Trophoblast cell (in vitro differentiated cells and primary cell): ENCODE data around the gene KRTAP3-1.
A peak's percentile ranks its signal among the peaks of the same experiment; 100 is the strongest.
"Not testable (repeated sequence)": the region's sequence is repeated elsewhere in the genome, so short reads cannot be mapped to it uniquely, and the experiment has no call there.

Experiments
- DNase-seq, 2 donors: peaks; one replicate each; pipeline ENCODE4 v3.0.0-alpha.2; 2016
- H2AFZ ChIP-seq: 2 replicates; pipeline ENCODE4 v1.6.1; 2013; ENCODE audit warnings: low read length, moderate library complexity, mild to moderate bottlenecking; ENCODE audit not compliant: insufficient read depth, poor library complexity
- H2AK5ac ChIP-seq: 2 replicates; pipeline ENCODE4 v1.6.1; 2013; ENCODE audit warnings: mild to moderate bottlenecking, low read length
- H2BK120ac ChIP-seq: 2 replicates; pipeline ENCODE4 v1.6.1; 2013; ENCODE audit warnings: low read length, mild to moderate bottlenecking, moderate library complexity; ENCODE audit not compliant: insufficient read depth, poor library complexity
- H2BK12ac ChIP-seq: 2 replicates; pipeline ENCODE4 v1.6.1; 2013; ENCODE audit warnings: mild to moderate bottlenecking, low read length, moderate library complexity
- H2BK5ac ChIP-seq: 2 replicates; pipeline ENCODE4 v1.6.1; 2013; ENCODE audit warnings: low read length, low read depth, moderate library complexity, mild to moderate bottlenecking; ENCODE audit not compliant: poor library complexity
- H3K14ac ChIP-seq: 2 replicates; pipeline ENCODE4 v1.6.1; 2013; ENCODE audit warnings: mild to moderate bottlenecking, low read length
- H3K18ac ChIP-seq: 2 replicates; pipeline ENCODE4 v1.6.1; 2013; ENCODE audit warnings: mild to moderate bottlenecking, low read length
- H3K23ac ChIP-seq: 2 replicates; pipeline ENCODE4 v1.6.1; 2013; ENCODE audit warnings: low read length
- H3K27ac ChIP-seq: 2 replicates; pipeline ENCODE4 v1.5.1; 2013; ENCODE audit warnings: low read depth, mild to moderate bottlenecking, inconsistent platforms, low read length, moderate library complexity
- H3K27me3 ChIP-seq: 2 replicates; pipeline ENCODE4 v1.6.1; 2013; ENCODE audit warnings: inconsistent platforms, mild to moderate bottlenecking, low read length, moderate library complexity; ENCODE audit not compliant: insufficient read depth
- H3K36me3 ChIP-seq, 2 experiments: 1 replicate in 1 of 2; 2 replicates in 1 of 2; pipeline ENCODE4 v1.6.1; 2013; ENCODE audit warnings: low read length in 2 of 2, mild to moderate bottlenecking in 2 of 2, moderate library complexity in 1 of 2; ENCODE audit not compliant: insufficient read depth in 2 of 2, control insufficient read depth in 1 of 2
- H3K4ac ChIP-seq: 2 replicates; pipeline ENCODE4 v1.6.1; 2013; ENCODE audit warnings: low read depth, mild to moderate bottlenecking, low read length, moderate library complexity
- H3K4me1 ChIP-seq, 2 experiments: 1 replicate in 1 of 2; 2 replicates in 1 of 2; pipeline ENCODE4 v1.6.1; 2013; ENCODE audit warnings: low read length in 2 of 2, mild to moderate bottlenecking in 2 of 2, moderate library complexity in 1 of 2; ENCODE audit not compliant: insufficient read depth in 2 of 2, control insufficient read depth in 1 of 2
- H3K4me2 ChIP-seq: 2 replicates; pipeline ENCODE4 v1.6.1; 2013; ENCODE audit warnings: inconsistent platforms, mild to moderate bottlenecking, low read length, moderate library complexity
- H3K4me3 ChIP-seq: 2 replicates; pipeline ENCODE4 v1.5.1; 2013; ENCODE audit warnings: mild to moderate bottlenecking, low read depth, low read length, inconsistent platforms
- H3K79me1 ChIP-seq: one replicate; pipeline ENCODE4 v1.6.1; 2013; ENCODE audit warnings: low read length
- H3K79me2 ChIP-seq: 2 replicates; pipeline ENCODE4 v1.6.1; 2013; ENCODE audit warnings: low read length, mild to moderate bottlenecking; ENCODE audit not compliant: control insufficient read depth, insufficient read depth, poor library complexity
- H3K9ac ChIP-seq: 2 replicates; pipeline ENCODE4 v1.6.1; 2013; ENCODE audit warnings: mild to moderate bottlenecking, low read length
- H3K9me3 ChIP-seq: 2 replicates; pipeline ENCODE4 v1.6.1; 2013; ENCODE audit warnings: low read depth, mild to moderate bottlenecking, control low read depth, inconsistent platforms, low read length; ENCODE audit not compliant: insufficient read depth
- H4K12ac ChIP-seq: 2 replicates; pipeline ENCODE4 v1.6.1; 2013; ENCODE audit warnings: low read depth, mild to moderate bottlenecking, low read length, moderate library complexity
- H4K8ac ChIP-seq: 2 replicates; pipeline ENCODE4 v1.6.1; 2013; ENCODE audit warnings: low read depth, mild to moderate bottlenecking, low read length, moderate library complexity
- H4K91ac ChIP-seq: one replicate; pipeline ENCODE4 v1.6.1; 2013; ENCODE audit warnings: low read depth, mild to moderate bottlenecking, low read length, moderate library complexity
- WGBS: extraction: QIAGEN DNeasy Blood & Tissue Kit; methylation state at CpG from one replicate; pipeline ENCODE4 v1.1.7; 2013; ENCODE audit warnings: missing lambda C conversion rate; ENCODE audit not compliant: insufficient read length, insufficient coverage; ENCODE audit errors: extremely low coverage; 5-methylcytosine and 5-hydroxymethylcytosine counted together

The KRTAP3-1 gene

DNA sequence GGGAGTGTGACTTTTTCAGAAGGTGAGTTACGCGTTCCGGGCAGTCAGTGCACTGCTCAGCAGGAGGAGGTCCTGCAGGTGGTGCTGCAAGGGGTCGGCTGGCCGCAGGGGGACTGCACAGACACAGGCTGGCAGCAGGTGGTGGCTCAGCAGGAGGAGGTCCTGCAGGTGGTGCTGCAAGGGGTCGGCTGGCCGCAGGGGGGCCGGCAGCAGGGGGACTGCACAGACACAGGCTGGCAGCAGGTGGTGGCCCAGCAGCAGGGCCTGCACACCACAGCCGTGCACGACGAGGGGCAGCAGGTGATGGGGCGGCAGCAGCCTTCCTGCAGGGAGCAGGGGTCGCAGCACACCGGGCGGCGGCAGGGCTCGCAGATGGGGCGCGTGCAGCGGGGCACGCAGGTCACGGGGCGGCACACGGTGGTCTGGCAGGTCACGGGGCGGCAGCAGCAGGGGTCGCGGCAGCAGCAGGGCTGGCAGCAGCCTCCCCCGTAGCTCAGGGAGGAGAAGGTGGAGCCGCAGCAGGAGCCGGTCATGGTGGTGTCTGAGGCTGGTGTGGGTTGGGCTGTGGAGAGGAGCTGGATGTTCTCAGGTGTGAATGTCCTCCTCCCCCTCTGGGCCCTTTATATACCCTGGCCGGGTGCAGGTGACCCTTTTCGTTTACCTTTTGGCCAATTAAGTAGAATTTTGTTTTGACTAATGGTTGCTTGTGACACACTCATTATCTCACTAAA, 38.0 kb upstream of the KRTAP3-1 start, which contains the start of gene KRTAP2-1:
Gene KRTAP2-1, minus strand, starts transcription at position 582 of the 731 bp plus-strand sequence. Its CDS starts 49 bp downstream, at position 533.
- not testable (repeated sequence) for H3K4me1 ChIP-seq, DNase-seq, H3K9me3 ChIP-seq, H3K4me2 ChIP-seq, H2AFZ ChIP-seq, H3K23ac ChIP-seq, H3K79me1 ChIP-seq, H3K36me3 ChIP-seq, H3K4me3 ChIP-seq, H3K27me3 ChIP-seq, H4K12ac ChIP-seq, H3K9ac ChIP-seq, H3K79me2 ChIP-seq
- H3K27ac ChIP-seq: peak within 1 kb of the TSS; percentile 81
- peak within 1 kb of the TSS; percentile 72 for H4K91ac ChIP-seq
- peak within 1 kb of the TSS; percentile 52 for H3K4ac ChIP-seq
- peak within 1 kb of the TSS; percentile 54 for H2AK5ac ChIP-seq
- H3K14ac ChIP-seq: peak within 1 kb of the TSS; percentile 66
- H2BK5ac ChIP-seq: peak within 1 kb of the TSS; percentile 84
- H2BK12ac ChIP-seq: peak within 1 kb of the TSS; percentile 88
- H3K18ac ChIP-seq: peak within 1 kb of the TSS; percentile 57
- no CpG with 5 or more reads among the region's 33 CpGs for WGBS
- H2BK120ac ChIP-seq: peak within 1 kb of the TSS; percentile 84
- peak within 1 kb of the TSS; percentile 23 for H4K8ac ChIP-seq

DNA sequence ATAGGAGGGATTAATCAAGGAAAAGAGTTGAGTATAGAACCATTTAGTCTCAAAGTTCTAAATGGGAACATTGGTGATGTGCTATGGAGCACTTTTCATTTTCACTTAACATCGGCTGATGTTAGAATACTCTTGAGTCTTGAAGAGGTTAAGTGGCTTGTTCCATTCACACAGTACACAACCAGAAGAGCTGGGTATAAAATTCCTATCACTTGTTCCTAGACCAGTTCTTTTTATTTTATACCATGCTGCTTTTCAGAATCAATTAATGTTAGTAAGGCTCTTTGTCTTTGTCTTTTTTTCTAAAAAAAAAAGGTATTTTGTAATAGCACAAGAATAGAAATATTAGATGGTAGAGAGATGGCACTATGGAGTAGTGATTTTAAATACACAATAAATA, 34.0 kb upstream of the KRTAP3-1 start:
- peaks cover 3% of the 10 kb centered on the region for H3K79me1 ChIP-seq
- no peaks in the 10 kb centered on the region for H3K36me3 ChIP-seq
- H3K9ac ChIP-seq: no peak overlapping the region
- no peak overlapping the region for H3K23ac ChIP-seq
- no peak overlapping the region for H2AFZ ChIP-seq
- H4K12ac ChIP-seq: no peak overlapping the region
- H3K4me1 ChIP-seq: peaks cover under 1 to 1% of the 10 kb centered on the region in 2 experiments
- H2BK120ac ChIP-seq: no peak overlapping the region
- H4K91ac ChIP-seq: no peak overlapping the region
- H3K27ac ChIP-seq: no peak overlapping the region
- H3K27me3 ChIP-seq: no peaks in the 10 kb centered on the region
- no peak overlapping the region for H3K4ac ChIP-seq
- no peak for DNase-seq
- WGBS: no CpG with 5 or more reads among the region's 1 CpG
- H4K8ac ChIP-seq: no peak overlapping the region
- H2BK5ac ChIP-seq: no peak overlapping the region
- H3K79me2 ChIP-seq: no peaks in the 10 kb centered on the region
- no peak overlapping the region for H3K18ac ChIP-seq
- H3K14ac ChIP-seq: no peak overlapping the region
- no peak overlapping the region for H2AK5ac ChIP-seq
- H2BK12ac ChIP-seq: no peak overlapping the region
- H3K9me3 ChIP-seq: no peaks in the 10 kb centered on the region
- no peak overlapping the region for H3K4me3 ChIP-seq
- H3K4me2 ChIP-seq: no peak overlapping the region

DNA sequence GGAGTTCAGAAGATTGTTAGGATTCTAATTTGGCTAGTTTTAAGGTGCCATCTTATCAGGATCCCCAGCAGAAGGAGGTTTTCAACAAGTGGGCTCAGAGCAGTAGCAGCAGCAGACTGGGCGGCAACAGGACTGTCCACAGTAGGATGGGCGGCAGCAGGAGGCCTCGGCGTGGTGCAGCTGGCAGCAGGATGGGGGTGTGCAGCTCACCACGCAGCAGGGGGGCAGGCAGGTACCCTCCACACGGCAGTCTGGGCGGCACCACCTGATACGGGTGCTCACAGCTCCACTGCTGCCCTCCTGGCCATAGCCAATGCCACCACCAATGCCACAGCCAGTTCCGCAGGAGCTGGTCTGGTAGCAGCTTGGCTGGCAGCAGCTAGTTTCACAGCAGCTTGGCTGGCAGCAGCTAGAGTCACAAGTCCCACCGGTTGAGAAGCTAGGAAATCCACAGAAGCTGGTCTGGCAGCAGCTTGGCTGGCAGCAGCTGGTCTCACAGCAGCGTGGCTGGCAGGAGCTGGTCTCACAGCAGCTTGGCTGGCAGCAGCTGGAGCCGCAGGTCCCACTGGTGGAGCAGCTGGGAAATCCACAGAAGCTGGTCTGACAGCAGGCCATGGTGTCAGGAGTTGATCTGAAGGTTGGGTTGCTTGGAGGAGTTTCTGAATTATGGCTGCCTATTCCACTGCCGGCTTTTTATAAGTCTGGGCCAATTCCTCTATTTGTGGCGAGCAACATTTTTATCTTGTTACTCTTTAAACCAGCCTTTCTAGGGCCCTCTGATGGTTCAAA, 32.0 kb upstream of the KRTAP3-1 start, which contains the start of gene KRTAP1-1:
Gene KRTAP1-1, minus strand, starts transcription at position 668 of the 789 bp plus-strand sequence. Its CDS starts 53 bp downstream, at position 615.
- H2BK5ac ChIP-seq, H2BK120ac ChIP-seq, H2AK5ac ChIP-seq, H4K91ac ChIP-seq, H3K79me1 ChIP-seq, H3K4ac ChIP-seq, H4K8ac ChIP-seq, H3K9ac ChIP-seq, H3K27me3 ChIP-seq, H3K14ac ChIP-seq, H3K9me3 ChIP-seq, H3K36me3 ChIP-seq, H3K4me3 ChIP-seq, H3K4me1 ChIP-seq, H4K12ac ChIP-seq, H3K4me2 ChIP-seq, H3K23ac ChIP-seq, H3K27ac ChIP-seq, H3K79me2 ChIP-seq, DNase-seq, H3K18ac ChIP-seq, H2BK12ac ChIP-seq, H2AFZ ChIP-seq: not testable (repeated sequence)
- WGBS: no CpG with 5 or more reads among the region's 14 CpGs

DNA sequence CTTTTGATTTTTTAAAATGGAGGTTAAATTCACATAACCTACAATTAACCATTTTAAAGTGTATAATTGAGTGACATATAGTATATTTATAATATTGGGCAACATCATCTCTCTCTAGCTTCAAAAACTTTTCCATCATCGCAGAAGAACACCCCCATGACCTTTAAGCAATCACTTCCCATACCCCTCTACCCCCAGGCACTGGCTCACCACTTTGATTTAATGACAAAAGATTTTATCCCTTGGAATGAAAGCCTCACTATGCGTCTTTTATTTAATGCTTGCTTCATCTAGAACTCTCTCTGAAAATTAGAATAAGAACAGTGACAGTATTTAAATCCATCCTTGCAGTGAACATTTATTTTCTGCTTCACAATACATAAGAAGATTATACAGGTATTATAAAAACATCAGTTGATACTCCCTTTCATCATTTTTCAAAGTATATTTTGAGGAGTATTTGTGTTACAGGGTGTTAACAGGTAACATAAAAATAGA, 29.0 kb upstream of the KRTAP3-1 start:
- no peak overlapping the region for H2BK120ac ChIP-seq
- no peak overlapping the region for H3K23ac ChIP-seq
- H2BK12ac ChIP-seq: no peak overlapping the region
- no peak overlapping the region for H2BK5ac ChIP-seq
- H3K79me2 ChIP-seq: no peaks in the 10 kb centered on the region
- H3K36me3 ChIP-seq: no peaks in the 10 kb centered on the region
- no peak overlapping the region for H2AFZ ChIP-seq
- no peak overlapping the region for H4K8ac ChIP-seq
- no peak overlapping the region for H3K14ac ChIP-seq
- H4K12ac ChIP-seq: no peak overlapping the region
- H3K4ac ChIP-seq: no peak overlapping the region
- no CpG with 5 or more reads among the region's 2 CpGs for WGBS
- no peak overlapping the region for H3K9ac ChIP-seq
- no peaks in the 10 kb centered on the region for H3K4me1 ChIP-seq
- no peaks in the 10 kb centered on the region for H3K27me3 ChIP-seq
- no peak overlapping the region for H3K4me3 ChIP-seq
- H3K79me1 ChIP-seq: no peaks in the 10 kb centered on the region
- H2AK5ac ChIP-seq: no peak overlapping the region
- no peak for DNase-seq
- no peak overlapping the region for H3K4me2 ChIP-seq
- H4K91ac ChIP-seq: no peak overlapping the region
- H3K18ac ChIP-seq: no peak overlapping the region
- no peak overlapping the region for H3K27ac ChIP-seq
- H3K9me3 ChIP-seq: no peaks in the 10 kb centered on the region
